DMS53 treated with DMSO at 0.1 percent for 48 hours (cell line): ENCODE measurements around the gene PITPNM3.

ENCODE experiments used
- DNase-seq: peaks from one replicate; lab custom pipeline; 2025; ENCODE audit not compliant: unreplicated experiment; lab: John Stamatoyannopoulos, UW

Gene PITPNM3

DNA sequence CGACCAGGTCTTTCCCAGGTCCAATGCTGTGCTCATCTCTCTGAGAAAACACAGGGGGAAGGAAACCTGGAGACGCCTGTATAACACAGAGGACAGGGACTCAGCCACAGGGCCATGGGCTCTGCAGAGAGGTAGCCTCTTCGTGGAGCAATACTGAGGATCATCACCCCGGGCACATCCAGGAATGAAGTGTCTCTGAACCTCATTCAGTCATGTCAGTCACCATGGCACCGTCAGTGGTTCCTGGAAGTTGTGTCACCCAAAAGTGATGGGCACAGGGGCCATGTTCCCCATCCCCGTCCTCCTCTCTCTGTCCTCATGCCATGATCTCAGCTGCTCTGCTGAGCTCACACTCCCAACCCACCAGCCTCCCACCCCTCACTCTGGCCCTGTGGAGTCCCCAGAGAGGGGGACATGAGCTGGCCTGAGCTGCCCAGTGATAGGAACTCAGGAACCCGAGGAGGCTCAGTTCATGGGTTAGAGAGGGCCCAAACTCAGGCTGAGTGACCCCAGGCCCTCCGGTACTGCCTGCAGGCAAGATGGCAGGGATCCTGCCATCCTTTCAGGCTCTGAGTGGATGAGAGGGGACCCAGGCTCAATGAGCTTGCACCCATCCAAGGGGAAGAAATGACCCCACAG lies 53.4 kb downstream of the PITPNM3 start:
- no peak for DNase-seq

GRCh38 chr17:6502142-6502541 lies 54.2 kb downstream of the PITPNM3 start:
- DNase-seq = no peak

DNA sequence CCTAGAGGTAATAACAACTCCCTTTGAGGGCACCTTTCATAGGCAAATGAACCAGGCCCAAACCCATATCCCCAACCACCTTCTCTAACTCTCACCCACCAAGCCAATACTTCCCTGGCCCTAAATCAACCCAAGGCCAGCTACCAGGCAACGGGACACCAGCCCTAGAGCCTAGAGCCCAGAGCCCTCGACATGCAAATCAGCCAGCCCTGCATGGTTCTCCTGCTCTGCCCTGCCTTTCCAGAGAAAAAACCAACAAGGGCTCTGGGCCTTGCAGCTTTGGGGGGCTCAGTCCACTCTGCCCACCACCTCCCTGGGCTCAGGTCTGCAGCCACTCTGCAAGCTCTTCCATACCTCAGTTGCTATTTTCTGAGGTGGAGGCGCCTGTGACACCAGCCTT lies 55.0 kb downstream of the PITPNM3 start:
- no peak for DNase-seq

GRCh38 chr17:6498901-6499540 lies 57.3 kb downstream of the PITPNM3 start:
- no peak for DNase-seq

- DNase-seq = no peak
Measured at GRCh38 chr17:6498356-6498755, 58.0 kb downstream of the PITPNM3 start.

DNA sequence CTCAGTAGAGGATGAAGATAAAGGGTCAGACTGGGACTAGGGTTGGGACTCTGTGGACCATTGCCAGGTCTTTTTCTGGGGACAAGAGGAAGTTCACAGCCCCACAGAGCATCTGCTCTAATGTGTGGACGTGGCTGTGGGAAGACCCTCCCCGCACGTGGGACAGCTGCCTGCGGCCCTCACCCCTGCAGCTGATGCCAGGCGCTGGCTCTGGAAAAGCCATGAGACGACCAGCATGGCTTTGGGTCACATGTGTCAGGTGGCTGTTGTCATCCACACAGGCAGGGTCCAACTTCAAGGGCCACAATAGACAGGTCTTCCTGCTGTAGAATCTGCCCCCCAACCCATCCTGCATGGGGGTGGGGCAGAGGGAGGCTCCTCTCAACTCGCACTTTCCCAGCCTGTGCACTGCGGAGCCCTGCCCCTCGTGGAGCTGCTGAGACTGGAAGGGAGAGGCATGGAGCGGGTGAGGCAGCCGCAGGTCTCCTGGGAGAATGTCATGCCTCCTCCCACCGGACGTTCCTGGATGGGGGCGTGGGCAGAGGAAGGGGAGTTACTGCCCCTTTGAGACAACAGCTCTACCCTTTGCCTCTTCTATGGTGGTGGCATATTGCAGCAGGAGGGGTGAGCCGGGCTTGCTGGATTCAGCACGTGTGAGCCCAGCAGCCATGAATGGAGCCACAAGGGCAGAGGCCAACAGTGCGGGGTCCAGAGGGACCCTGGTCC lies 58.7 kb downstream of the PITPNM3 start:
- DNase-seq = no peak

DNA sequence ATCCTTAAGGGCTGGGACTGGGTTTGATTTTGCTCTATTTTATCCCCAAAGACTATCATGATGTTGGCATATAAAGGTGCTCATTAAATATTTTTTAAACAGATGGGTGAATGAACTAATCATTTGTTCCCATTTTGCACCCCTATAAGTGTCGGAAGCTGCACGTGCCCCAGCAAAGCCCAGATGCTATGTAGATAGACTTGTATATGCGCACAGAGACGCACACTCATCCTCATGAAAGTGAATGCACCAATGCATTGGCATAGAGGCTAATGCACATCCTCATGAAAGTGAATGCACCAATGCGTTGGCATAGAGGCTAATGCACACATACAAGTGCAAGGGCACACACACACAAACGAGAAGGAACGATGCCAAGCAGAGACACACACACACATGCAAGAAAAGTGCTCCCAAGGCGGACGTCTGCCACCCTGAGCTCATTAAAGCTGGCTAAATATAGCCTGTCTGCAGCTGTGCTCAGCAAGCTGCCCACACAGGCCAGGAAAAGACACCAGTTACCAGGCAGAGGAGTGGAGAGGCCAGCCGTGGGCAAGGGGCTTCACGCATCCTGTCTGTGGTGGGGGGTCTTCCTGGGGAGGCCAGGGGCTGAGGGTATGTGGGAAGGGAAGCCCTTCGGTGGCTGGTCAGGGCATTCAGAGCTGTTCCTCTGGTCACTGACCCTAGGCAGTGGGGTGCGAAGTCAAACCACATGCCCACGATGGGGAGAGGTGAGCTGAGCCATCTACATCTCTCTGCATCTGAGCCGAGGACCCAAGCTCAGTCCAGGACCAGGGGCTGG lies 59.5 kb downstream of the PITPNM3 start:
- no peak for DNase-seq

DNA sequence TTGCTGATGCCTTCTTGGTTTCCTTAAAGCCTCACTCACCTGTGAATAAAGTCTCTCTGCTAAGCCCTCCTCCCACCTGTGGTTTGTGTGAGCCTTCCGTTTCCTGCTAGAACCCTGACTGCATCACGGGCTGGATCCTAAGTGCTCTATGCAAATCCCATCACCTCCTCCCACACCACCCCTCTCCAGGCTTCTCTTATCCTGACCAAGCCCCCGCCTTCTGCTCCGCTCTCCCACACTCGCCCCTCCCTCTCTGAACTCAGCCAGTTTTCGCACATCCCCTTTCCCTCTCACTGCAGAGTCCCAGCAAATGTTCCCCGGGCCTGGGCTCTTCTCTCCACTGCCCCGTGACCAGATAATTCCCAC lies 60.3 kb downstream of the PITPNM3 start:
- DNase-seq = no peak

DNA sequence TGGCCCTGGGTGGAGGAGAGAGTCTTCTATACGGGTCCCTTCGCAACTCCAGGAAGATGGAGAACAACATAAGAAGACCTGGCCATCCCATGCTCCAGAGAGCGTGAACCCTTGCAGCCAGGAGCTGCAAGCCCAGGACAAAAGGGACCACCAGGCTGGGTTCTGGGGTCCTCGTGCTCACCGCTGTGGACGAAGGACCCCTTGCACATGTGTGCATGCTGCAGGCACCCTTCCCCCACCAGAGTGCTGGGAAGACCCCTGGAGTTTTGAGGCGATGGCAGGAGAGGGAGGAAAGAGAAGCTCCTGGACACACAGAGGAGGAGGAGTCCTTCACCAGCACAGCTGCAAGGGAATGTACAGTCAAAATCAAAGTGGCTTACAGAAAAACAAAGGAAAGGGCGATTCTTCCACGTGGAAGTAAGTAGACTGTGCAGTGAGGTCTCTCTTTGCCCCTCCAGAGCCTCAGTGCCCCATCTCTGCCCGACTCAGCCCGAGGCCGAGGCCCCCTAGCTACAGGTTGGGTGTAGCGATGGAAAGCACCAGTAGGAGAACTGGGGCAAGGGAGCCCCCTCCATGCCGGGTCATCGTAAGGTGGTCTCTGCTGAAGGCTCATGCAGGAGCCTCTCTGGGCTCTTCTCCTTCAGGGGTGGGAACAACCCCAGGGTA lies 60.8 kb downstream of the PITPNM3 start:
- no peak for DNase-seq

DNA sequence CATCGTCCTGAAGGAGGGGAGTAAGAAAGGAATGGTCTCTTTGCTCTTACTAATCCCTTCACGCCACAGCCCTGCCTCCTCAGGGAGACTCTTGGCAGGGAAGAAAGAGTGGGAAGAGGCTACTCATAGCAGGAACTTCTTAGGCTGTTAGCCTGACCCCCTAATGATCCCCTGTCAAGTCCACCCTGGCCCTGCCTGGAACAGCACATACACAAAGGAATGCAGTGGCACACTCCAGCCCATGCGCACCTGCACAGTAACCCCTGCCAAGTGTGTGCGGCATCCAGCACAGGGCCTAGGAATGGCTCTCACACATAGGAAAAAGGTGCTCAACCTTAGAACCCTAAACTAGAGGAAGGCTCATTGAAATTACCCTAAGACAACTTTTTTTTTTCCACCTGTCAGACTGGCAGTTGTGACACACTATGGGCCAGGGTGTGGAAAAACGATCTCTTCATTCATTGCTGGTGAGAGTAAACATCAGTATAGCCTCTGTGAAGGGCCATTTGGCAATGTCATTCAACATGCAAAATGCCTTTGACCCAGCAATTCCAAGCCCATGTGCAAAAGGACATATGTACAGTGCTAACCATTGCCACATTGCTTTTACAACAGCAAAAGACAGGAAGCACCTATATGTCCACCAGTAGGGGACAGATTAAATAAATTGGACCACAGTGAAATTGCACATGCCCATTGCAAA lies 62.0 kb downstream of the PITPNM3 start:
- no peak for DNase-seq

GRCh38 chr17:6492892-6493674 lies 63.3 kb downstream of the PITPNM3 start:
- DNase-seq = no peak

DNA sequence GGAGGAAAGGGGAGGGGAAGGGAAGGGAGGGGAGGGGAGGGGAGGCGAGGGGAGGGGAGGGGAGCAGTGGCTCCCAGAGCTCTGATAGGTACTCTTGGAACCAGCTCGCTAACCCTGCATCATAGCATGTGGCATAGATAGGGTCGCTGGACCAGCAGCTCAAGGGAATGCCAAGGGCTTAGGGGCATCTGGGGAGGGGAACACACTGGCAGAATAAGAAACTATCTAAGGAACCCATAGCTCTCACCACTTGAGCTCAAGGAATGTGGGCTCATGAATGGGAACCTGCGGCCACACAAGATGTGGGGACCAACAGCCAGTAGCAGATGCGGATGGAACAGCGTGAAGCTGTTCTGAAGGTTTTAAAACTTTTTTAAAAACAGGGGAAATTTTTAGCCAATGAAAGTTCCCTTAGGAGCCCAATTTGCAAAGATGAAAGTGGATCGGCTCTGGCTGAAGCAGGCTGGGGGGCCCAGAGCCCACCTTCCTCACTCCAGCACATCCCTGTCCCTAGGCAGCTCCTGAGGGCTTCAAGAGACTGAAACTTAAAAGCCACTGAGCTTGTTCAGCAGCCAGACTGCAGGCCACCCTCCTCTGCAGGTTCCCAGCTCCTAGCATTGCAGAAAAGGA lies 65.2 kb downstream of the PITPNM3 start:
- DNase-seq = no peak

GRCh38 chr17:6489016-6489550 lies 67.3 kb downstream of the PITPNM3 start:
- DNase-seq = no peak

DNA sequence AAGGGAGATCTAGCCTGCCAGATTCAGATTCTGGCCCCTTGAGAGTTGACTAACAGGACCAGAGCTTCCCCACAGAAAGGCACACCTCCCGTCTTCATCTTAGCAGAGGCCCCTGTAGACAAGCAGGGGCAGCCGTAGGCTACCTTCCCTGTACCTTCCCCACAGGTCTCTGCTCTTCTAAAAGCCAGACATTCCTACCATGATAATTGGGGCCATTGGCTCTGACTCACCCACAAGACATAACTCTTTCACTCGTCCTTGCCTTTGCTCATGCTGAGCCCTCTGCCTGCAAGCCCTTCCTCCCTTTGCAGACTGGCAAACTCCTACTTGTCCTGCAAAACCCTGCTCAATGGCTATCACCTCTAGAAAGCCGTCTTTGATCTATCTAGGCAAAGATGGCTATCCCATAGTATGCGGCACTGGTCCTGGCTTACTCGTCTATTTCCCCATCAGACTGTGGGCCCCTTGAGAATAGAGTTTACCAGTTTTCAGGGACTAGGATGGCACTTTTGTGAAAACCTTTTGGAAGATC lies 68.3 kb downstream of the PITPNM3 start:
- no peak for DNase-seq

- no peak for DNase-seq
Measured at GRCh38 chr17:6487251-6488007, 68.9 kb downstream of the PITPNM3 start.

DNA sequence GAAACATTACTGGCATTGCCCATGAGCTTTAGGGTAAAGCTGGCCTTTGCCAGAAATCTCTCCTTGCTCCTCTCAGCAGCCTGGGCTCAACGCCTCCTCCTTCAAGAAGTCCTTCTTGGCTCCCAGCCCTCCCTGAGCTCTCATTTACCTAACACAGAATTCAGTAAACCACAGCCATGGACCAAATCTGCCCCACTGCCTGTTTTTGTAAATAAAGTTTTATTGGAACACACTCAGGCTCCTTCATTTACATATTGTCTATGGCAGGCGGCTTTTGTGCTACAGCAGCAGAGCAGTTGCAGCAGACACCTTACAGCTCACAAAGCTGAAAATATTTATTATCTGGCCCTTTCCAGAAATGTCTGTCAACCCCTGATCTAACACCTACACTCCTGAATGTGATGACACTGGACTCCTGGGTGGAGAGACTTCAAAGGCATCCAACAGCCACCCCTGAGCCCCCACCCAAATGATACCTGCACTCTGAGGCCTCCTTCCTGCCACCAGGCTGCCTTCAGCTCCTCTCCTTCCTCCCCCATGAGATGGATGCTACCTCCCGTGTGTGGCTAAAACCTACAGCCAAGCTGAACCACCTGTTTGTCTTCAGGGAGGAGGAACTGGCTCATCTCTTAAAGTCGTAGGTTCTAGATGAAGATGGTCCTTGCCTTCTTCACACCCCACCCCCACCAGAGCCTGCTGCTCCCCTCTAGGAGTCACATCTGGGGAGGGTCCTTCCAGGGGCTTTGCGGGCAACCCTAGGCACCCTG lies 70.5 kb downstream of the PITPNM3 start:
- DNase-seq = no peak

GRCh38 chr17:6483507-6483906 lies 72.8 kb downstream of the PITPNM3 start:
- DNase-seq = no peak
